ENCODE data around the gene PLA2G4A. TPM values are rescaled to one million over a fixed set of nuclear protein-coding genes. Genes with fewer than 3 reads are reported as not detected.

The PLA2G4A gene
- total and polyA plus RNA-seq, 2 experiments from 2014 or later, result 1.1 to 3.8 TPM

DNA sequence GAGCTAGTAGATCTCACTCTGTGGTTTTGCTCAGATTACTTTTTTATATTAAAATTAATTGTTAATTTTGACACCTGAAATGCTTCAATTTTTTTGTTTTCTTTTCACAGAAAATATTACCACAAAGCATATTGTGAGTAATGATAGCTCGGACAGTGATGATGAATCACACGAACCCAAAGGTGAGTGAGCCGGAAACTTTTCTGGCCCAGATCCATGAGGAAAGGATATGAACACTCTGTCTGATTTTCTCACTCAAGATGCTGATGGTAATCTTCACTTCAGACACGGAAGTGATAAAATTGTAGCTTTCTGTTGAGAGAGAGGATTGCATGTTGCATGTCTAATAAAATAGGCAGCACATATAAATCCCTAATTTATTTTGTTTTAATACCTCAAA is 121.8 kb downstream of the PLA2G4A start:
- no peak overlapping the region for H3K27ac Mint-ChIP-seq
- DNase-seq (ENCODE audit: low spot score) (no peak), ATAC-seq (no peak)
- no peaks in the 10 kb centered on the region for H3K36me3 ChIP-seq (ENCODE audit: insufficient read depth)
- no peaks in the 10 kb centered on the region for H3K9me2 ChIP-seq (ENCODE audit: insufficient read depth)
- peaks cover 5% of the 10 kb centered on the region; the same call in 2 of the 3 replicates for H3K4me1 Mint-ChIP-seq
- H3K4me3 ChIP-seq, result no peak overlapping the region
- no peaks in the 10 kb centered on the region for H4K20me1 ChIP-seq (replicated peaks; ENCODE audit: insufficient read depth)
- H3K27me3 ChIP-seq (ENCODE audit: insufficient read depth), result no peaks in the 10 kb centered on the region
- H3K9me3 Mint-ChIP-seq, result no peaks in the 10 kb centered on the region
- H3K4me3 Mint-ChIP-seq, result no peak overlapping the region
- H3F3A ChIP-seq (replicated peaks; ENCODE audit: low read depth), result no peaks in the 10 kb centered on the region
- H3K36me3 Mint-ChIP-seq (ENCODE audit: low read depth), result no peaks in the 10 kb centered on the region
- TF ChIP-seq ZNF331 (CRISPR knock-in tag; IDR thresholded peaks at IDR 0.05; ENCODE audit: low read depth), result no peak
- no peak for TF ChIP-seq EZH2 (IDR thresholded peaks at IDR 0.05; ENCODE audit: low read depth, unreplicated experiment)
- no peaks in the 10 kb centered on the region for H3K27me3 Mint-ChIP-seq (ENCODE audit: insufficient read depth, low read depth, poor library complexity)
- H3K4me2 ChIP-seq, result no peak overlapping the region
- no peak overlapping the region for H2AFZ ChIP-seq
- H3K4me1 ChIP-seq (ENCODE audit: insufficient read depth), result no peaks in the 10 kb centered on the region
- no peaks in the 10 kb centered on the region for H3K79me2 ChIP-seq (replicated peaks; ENCODE audit: insufficient read depth)
- H3K27ac ChIP-seq (ENCODE audit: low read depth), result no peak overlapping the region

DNA sequence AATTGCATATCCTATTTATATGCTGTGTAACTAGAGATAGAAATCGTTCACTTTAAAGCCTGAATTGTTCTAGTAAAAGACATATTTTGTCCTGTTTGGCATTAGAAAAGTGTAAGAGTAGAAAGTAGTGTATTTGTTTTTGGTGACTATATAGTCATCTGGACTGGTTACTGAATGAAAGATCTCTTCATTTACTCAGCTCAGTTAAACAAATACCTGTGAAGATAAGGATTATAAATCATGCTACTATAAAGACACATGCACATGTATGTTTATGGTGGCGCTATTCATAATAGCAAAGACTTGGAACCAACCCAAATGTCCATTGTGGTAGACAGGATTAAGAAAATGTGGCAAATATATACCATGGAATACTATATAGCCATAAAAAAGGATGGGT is 125.1 kb downstream of the PLA2G4A start:
- H3K36me3 ChIP-seq (ENCODE audit: insufficient read depth), result no peaks in the 10 kb centered on the region
- H3K36me3 Mint-ChIP-seq (ENCODE audit: low read depth), result no peaks in the 10 kb centered on the region
- H3K4me1 Mint-ChIP-seq, result peaks cover 2% of the 10 kb centered on the region; the same call in 2 of the 3 replicates
- no peaks in the 10 kb centered on the region for H3F3A ChIP-seq (replicated peaks; ENCODE audit: low read depth)
- H3K9me2 ChIP-seq (ENCODE audit: insufficient read depth), result no peaks in the 10 kb centered on the region
- no peak overlapping the region for H3K27ac Mint-ChIP-seq
- H3K27ac ChIP-seq (ENCODE audit: low read depth), result no peak overlapping the region
- no peaks in the 10 kb centered on the region for H3K9me3 Mint-ChIP-seq
- no peaks in the 10 kb centered on the region for H4K20me1 ChIP-seq (replicated peaks; ENCODE audit: insufficient read depth)
- no peak overlapping the region for H3K4me3 ChIP-seq
- no peaks in the 10 kb centered on the region for H3K4me1 ChIP-seq (ENCODE audit: insufficient read depth)
- H3K4me3 Mint-ChIP-seq, result no peak overlapping the region
- ATAC-seq, result no peak
- DNase-seq (ENCODE audit: low spot score), result no peak
- no peak overlapping the region for H2AFZ ChIP-seq
- TF ChIP-seq STAT1 (IDR thresholded peaks at IDR 0.05; ENCODE audit: unreplicated experiment) (no peak), ZNF114 (CRISPR knock-in tag; IDR thresholded peaks at IDR 0.05) (no peak), ZNF462 (CRISPR knock-in tag; IDR thresholded peaks at IDR 0.05) (no peak), NANOG (IDR thresholded peaks at IDR 0.05; ENCODE audit: borderline replicate concordance) (no peak), POLR2AphosphoS5 (IDR thresholded peaks at IDR 0.05; ENCODE audit: low read depth) (no peak)
- TF ChIP-seq, protein P1, sequence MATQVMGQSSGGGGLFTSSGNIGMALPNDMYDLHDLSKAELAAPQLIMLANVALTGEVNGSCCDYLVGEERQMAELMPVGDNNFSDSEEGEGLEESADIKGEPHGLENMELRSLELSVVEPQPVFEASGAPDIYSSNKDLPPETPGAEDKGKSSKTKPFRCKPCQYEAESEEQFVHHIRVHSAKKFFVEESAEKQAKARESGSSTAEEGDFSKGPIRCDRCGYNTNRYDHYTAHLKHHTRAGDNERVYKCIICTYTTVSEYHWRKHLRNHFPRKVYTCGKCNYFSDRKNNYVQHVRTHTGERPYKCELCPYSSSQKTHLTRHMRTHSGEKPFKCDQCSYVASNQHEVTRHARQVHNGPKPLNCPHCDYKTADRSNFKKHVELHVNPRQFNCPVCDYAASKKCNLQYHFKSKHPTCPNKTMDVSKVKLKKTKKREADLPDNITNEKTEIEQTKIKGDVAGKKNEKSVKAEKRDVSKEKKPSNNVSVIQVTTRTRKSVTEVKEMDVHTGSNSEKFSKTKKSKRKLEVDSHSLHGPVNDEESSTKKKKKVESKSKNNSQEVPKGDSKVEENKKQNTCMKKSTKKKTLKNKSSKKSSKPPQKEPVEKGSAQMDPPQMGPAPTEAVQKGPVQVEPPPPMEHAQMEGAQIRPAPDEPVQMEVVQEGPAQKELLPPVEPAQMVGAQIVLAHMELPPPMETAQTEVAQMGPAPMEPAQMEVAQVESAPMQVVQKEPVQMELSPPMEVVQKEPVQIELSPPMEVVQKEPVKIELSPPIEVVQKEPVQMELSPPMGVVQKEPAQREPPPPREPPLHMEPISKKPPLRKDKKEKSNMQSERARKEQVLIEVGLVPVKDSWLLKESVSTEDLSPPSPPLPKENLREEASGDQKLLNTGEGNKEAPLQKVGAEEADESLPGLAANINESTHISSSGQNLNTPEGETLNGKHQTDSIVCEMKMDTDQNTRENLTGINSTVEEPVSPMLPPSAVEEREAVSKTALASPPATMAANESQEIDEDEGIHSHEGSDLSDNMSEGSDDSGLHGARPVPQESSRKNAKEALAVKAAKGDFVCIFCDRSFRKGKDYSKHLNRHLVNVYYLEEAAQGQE (IDR thresholded peaks at IDR 0.05; ENCODE audit: unreplicated experiment), result no peak
- TF ChIP-seq, protein P2, sequence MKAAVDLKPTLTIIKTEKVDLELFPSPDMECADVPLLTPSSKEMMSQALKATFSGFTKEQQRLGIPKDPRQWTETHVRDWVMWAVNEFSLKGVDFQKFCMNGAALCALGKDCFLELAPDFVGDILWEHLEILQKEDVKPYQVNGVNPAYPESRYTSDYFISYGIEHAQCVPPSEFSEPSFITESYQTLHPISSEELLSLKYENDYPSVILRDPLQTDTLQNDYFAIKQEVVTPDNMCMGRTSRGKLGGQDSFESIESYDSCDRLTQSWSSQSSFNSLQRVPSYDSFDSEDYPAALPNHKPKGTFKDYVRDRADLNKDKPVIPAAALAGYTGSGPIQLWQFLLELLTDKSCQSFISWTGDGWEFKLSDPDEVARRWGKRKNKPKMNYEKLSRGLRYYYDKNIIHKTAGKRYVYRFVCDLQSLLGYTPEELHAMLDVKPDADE (IDR thresholded peaks at IDR 0.05), result no peak
- no peaks in the 10 kb centered on the region for H3K27me3 Mint-ChIP-seq (ENCODE audit: insufficient read depth, low read depth, poor library complexity)
- no peaks in the 10 kb centered on the region for H3K79me2 ChIP-seq (replicated peaks; ENCODE audit: insufficient read depth)
- no peaks in the 10 kb centered on the region for H3K27me3 ChIP-seq (ENCODE audit: insufficient read depth)
- no peak overlapping the region for H3K4me2 ChIP-seq
